ENCODE results near the gene TUBB. TPM values are rescaled to one million over a fixed set of nuclear protein-coding genes. Genes with fewer than 3 reads are reported as not detected.
"Not testable (repeated sequence)": the region's sequence is repeated elsewhere in the genome, so short reads cannot be mapped to it uniquely, and the experiment has no call there.

The TUBB gene
- polyA plus RNA-seq, 1 of the 3 experiments (the other 2 are of a cell fraction) = 1,037 TPM

- WGBS (ENCODE audit: low lambda C conversion rate) = 45% methylated on average over 9 of the region's 16 CpGs
- Histone ChIP-seq H4K20me1 (ENCODE audit: insufficient read depth) (peaks cover 58% of the 10 kb centered on the region), H3K9ac (peak overlapping the region; percentile 100; the same call in 1 of the 2 replicates), H3K27ac (ENCODE audit: low read depth in 2 of 2, low read length in 1 of 2) (peak overlapping the region; percentile 56 to 93), H3K36me3 (replicated peaks in 1 of 2; ENCODE audit: control insufficient read depth in 1 of 2, insufficient read depth in 2 of 2, low read length in 1 of 2) (peaks cover 35 to 40% of the 10 kb centered on the region in 2 experiments), H3K4me1 (ENCODE audit: control insufficient read depth in 1 of 2, insufficient read depth in 2 of 2, low read depth in 1 of 2, low read length in 1 of 2) (peaks cover 26 to 39% of the 10 kb centered on the region in 2 experiments), H3K4me3 (ENCODE audit: low read depth in 2 of 2, low read length in 1 of 2) (peak overlapping the region; percentile 89 to 93), H3F3A (replicated peaks; ENCODE audit: insufficient read depth) (peaks cover 76% of the 10 kb centered on the region), H3K79me2 (ENCODE audit: insufficient read depth) (peaks cover 72% of the 10 kb centered on the region), H3K4me2 (peak overlapping the region; percentile 91)
- CTCF ChIA-PET = interaction anchor here (0.6 to 42.4 kb wide), 32 partner anchors 8 to 191 kb away, joined by 3 to 838 read pairs (median 4); partner anchors contain the start of genes ATAT1, DHX16, FLOT1 and MRPS18B
- not testable (repeated sequence) for DNase-seq; H2AFZ ChIP-seq (ENCODE audit: low read depth); H3K9me3 ChIP-seq; H3K9me2 ChIP-seq; H3K27me3 ChIP-seq (ENCODE audit: insufficient read depth)
- POLR2A ChIA-PET = interaction anchor here (1.2 to 2.9 kb wide), 6 partner anchors 7 to 51 kb away, joined by 3 to 24 read pairs (median 4); partner anchors contain the start of gene DHX16
- TF ChIP-seq POLR2AphosphoS5 (IDR thresholded peaks at IDR 0.05; ENCODE audit: low read depth, low read length) = peak; percentile 19; the same call in 1 of the 2 replicates
Measured at GRCh38 chr6:30723159-30723842, 3.1 kb downstream of the TUBB start.

DNA sequence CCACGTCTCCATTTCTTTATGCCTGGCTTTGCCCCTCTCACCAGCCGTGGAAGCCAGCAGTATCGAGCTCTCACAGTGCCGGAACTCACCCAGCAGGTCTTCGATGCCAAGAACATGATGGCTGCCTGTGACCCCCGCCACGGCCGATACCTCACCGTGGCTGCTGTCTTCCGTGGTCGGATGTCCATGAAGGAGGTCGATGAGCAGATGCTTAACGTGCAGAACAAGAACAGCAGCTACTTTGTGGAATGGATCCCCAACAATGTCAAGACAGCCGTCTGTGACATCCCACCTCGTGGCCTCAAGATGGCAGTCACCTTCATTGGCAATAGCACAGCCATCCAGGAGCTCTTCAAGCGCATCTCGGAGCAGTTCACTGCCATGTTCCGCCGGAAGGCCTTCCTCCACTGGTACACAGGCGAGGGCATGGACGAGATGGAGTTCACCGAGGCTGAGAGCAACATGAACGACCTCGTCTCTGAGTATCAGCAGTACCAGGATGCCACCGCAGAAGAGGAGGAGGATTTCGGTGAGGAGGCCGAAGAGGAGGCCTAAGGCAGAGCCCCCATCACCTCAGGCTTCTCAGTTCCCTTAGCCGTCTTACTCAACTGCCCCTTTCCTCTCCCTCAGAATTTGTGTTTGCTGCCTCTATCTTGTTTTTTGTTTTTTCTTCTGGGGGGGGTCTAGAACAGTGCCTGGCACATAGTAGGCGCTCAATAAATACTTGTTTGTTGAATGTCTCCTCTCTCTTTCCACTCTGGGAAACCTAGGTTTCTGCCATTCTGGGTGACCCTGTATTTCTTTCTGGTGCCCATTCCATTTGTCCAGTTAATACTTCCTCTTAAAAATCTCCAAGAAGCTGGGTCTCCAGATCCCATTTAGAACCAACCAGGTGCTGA lies 3.9 kb downstream of the TUBB start:
- H4K20me1 ChIP-seq (ENCODE audit: insufficient read depth) = peaks cover 58% of the 10 kb centered on the region
- peak overlapping the region; percentile 56 to 93 for H3K27ac ChIP-seq (ENCODE audit: low read depth in 2 of 2, low read length in 1 of 2)
- H3K4me1 ChIP-seq (ENCODE audit: control insufficient read depth in 1 of 2, insufficient read depth in 2 of 2, low read depth in 1 of 2, low read length in 1 of 2) = peaks cover 24 to 37% of the 10 kb centered on the region in 2 experiments
- peak overlapping the region; percentile 91 for H3K4me2 ChIP-seq
- WGBS (ENCODE audit: low lambda C conversion rate) = 39% methylated on average over 12 of the region's 29 CpGs
- CTCF ChIA-PET = interaction anchor here (0.7 to 42.4 kb wide), 8 partner anchors 9 to 190 kb away, joined by 3 to 838 read pairs (median 4); partner anchors contain the start of genes DHX16, FLOT1, NRM and PPP1R18
- not testable (repeated sequence) for H3K9me3 ChIP-seq; H3K27me3 ChIP-seq (ENCODE audit: insufficient read depth); DNase-seq; H3K9me2 ChIP-seq; H2AFZ ChIP-seq (ENCODE audit: low read depth)
- H3K79me2 ChIP-seq (ENCODE audit: insufficient read depth) = peaks cover 64% of the 10 kb centered on the region
- peaks cover 78% of the 10 kb centered on the region for H3F3A ChIP-seq (replicated peaks; ENCODE audit: insufficient read depth)
- peak overlapping the region; percentile 25 to 93; a peak in 3 of 4 replicates for H3K4me3 ChIP-seq (ENCODE audit: low read depth in 2 of 2, low read length in 1 of 2)
- peaks cover 35 to 44% of the 10 kb centered on the region in 2 experiments for H3K36me3 ChIP-seq (replicated peaks in 1 of 2; ENCODE audit: control insufficient read depth in 1 of 2, insufficient read depth in 2 of 2, low read length in 1 of 2)
- POLR2A ChIA-PET = interaction anchor here (0.6 to 1.9 kb wide), 4 partner anchors 8 to 107 kb away, joined by 4 to 8 read pairs (median 4); partner anchors contain the start of genes DHX16 and PPP1R10
- H3K9ac ChIP-seq = peak overlapping the region; percentile 100

DNA sequence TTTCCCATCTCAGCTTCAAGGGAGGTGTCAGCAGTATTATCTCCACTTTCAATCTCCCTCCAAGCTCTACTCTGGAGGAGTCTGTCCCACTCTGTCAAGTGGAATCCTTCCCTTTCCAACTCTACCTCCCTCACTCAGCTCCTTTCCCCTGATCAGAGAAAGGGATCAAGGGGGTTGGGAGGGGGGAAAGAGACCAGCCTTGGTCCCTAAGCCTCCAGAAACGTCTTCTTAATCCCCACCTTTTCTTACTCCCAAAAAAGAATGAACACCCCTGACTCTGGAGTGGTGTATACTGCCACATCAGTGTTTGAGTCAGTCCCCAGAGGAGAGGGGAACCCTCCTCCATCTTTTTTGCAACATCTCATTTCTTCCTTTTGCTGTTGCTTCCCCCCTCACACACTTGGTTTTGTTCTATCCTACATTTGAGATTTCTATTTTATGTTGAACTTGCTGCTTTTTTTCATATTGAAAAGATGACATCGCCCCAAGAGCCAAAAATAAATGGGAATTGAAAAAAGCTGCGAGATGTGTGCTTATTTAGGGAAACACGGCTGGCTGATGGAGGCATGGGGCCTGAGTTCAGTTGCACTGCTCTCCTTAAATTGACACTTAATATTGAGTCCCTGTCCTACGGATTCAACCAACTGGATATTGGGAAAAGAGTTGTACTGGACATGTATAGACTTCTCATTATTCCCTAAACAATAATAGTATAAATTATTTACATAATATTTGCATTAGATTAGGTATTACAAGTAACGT lies 4.9 kb downstream of the TUBB start:
- Histone ChIP-seq H2AFZ (ENCODE audit: low read depth) (no peak overlapping the region), H3K4me2 (peak overlapping the region; percentile 91), H3K27me3 (ENCODE audit: insufficient read depth) (no peaks in the 10 kb centered on the region), H3K36me3 (replicated peaks in 1 of 2; ENCODE audit: control insufficient read depth in 1 of 2, insufficient read depth in 2 of 2, low read length in 1 of 2) (peaks cover 45 to 53% of the 10 kb centered on the region in 2 experiments), H3K9me3 (no peaks in the 10 kb centered on the region), H3K79me2 (ENCODE audit: insufficient read depth) (peaks cover 55% of the 10 kb centered on the region), H3K27ac (ENCODE audit: low read depth in 2 of 2, low read length in 1 of 2) (peak overlapping the region; percentile 44 to 93), H3K9ac (peak overlapping the region; percentile 100; the same call in 1 of the 2 replicates), H4K20me1 (ENCODE audit: insufficient read depth) (peaks cover 58% of the 10 kb centered on the region), H3K4me1 (ENCODE audit: control insufficient read depth in 1 of 2, insufficient read depth in 2 of 2, low read depth in 1 of 2, low read length in 1 of 2) (peaks cover 21 to 31% of the 10 kb centered on the region in 2 experiments), H3K4me3 (ENCODE audit: low read depth in 2 of 2, low read length in 1 of 2) (peak overlapping the region in 1 of 2 experiments; percentile 15; a peak in 1 of 4 replicates), H3K9me2 (no peaks in the 10 kb centered on the region), H3F3A (replicated peaks; ENCODE audit: insufficient read depth) (peaks cover 88% of the 10 kb centered on the region)
- TF ChIP-seq, protein P1, sequence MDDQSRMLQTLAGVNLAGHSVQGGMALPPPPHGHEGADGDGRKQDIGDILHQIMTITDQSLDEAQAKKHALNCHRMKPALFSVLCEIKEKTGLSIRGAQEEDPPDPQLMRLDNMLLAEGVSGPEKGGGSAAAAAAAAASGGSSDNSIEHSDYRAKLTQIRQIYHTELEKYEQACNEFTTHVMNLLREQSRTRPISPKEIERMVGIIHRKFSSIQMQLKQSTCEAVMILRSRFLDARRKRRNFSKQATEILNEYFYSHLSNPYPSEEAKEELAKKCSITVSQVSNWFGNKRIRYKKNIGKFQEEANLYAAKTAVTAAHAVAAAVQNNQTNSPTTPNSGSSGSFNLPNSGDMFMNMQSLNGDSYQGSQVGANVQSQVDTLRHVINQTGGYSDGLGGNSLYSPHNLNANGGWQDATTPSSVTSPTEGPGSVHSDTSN (IDR thresholded peaks at IDR 0.05) = no peak; the same call in 1 of the 2 replicates
- TF ChIP-seq FOXJ3 (CRISPR knock-in tag; IDR thresholded peaks at IDR 0.05) = no peak
- TF ChIP-seq CTCF (IDR thresholded peaks at IDR 0.05) = no peak
- TF ChIP-seq, protein P2, sequence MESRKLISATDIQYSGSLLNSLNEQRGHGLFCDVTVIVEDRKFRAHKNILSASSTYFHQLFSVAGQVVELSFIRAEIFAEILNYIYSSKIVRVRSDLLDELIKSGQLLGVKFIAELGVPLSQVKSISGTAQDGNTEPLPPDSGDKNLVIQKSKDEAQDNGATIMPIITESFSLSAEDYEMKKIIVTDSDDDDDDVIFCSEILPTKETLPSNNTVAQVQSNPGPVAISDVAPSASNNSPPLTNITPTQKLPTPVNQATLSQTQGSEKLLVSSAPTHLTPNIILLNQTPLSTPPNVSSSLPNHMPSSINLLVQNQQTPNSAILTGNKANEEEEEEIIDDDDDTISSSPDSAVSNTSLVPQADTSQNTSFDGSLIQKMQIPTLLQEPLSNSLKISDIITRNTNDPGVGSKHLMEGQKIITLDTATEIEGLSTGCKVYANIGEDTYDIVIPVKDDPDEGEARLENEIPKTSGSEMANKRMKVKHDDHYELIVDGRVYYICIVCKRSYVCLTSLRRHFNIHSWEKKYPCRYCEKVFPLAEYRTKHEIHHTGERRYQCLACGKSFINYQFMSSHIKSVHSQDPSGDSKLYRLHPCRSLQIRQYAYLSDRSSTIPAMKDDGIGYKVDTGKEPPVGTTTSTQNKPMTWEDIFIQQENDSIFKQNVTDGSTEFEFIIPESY (IDR thresholded peaks at IDR 0.05; ENCODE audit: borderline replicate concordance, low read depth) = 0 out of 2 replicates have a peak, but pooled peaks have one; percentile 47
- TF ChIP-seq RXRA (IDR thresholded peaks at IDR 0.05; ENCODE audit: borderline replicate concordance, low read depth) = no peak
- TF ChIP-seq POLR2AphosphoS5 (IDR thresholded peaks at IDR 0.05; ENCODE audit: low read depth, low read length) = peak; percentile 60; the same call in 1 of the 2 replicates
- TF ChIP-seq FOSL2 (IDR thresholded peaks at IDR 0.05; ENCODE audit: borderline replicate concordance, low read depth) = no peak
- WGBS (ENCODE audit: low lambda C conversion rate) = 59% methylated on average over 6 of the region's 6 CpGs
- no peak for DNase-seq
- ChIA-PET CTCF (interaction anchor here (1.0 to 42.4 kb wide), 6 partner anchors 13 to 189 kb away, joined by 3 to 838 read pairs (median 4); partner anchors contain the start of genes DHX16, FLOT1, NRM and PPP1R18), POLR2A (interaction anchor here (0.6 to 1.9 kb wide), 4 partner anchors 46 to 108 kb away, joined by 3 to 8 read pairs (median 4); partner anchors contain the start of genes DHX16 and PPP1R10)
